Effector memory CD4-positive, alpha-beta T cell (primary cell): Measurements from ENCODE around the gene SHISA3.

Source experiments
- DNase-seq, 3 donors: peaks; one replicate each; pipeline ENCODE4 v3.0.0-alpha.2; 2020
- H3K27ac ChIP-seq: 2 replicates; pipeline ENCODE4 v1.7.0; 2013; ENCODE audit warnings: mild to moderate bottlenecking, low read length, moderate library complexity; ENCODE audit not compliant: insufficient read depth, poor library complexity, severe bottlenecking
- H3K27me3 ChIP-seq: replicated peaks from 2 replicates; pipeline ENCODE4 v1.7.0; 2013; ENCODE audit warnings: mild to moderate bottlenecking, low read length; ENCODE audit not compliant: insufficient read depth, control insufficient read depth, poor library complexity, severe bottlenecking
- H3K36me3 ChIP-seq: 2 replicates; pipeline ENCODE4 v1.7.0; 2013; ENCODE audit warnings: mild to moderate bottlenecking, low read length, moderate library complexity; ENCODE audit not compliant: control insufficient read depth, insufficient read depth
- H3K4me1 ChIP-seq: 2 replicates; pipeline ENCODE4 v1.7.0; 2013; ENCODE audit warnings: low read length, mild to moderate bottlenecking; ENCODE audit not compliant: control insufficient read depth, insufficient read depth, poor library complexity, severe bottlenecking
- H3K4me3 ChIP-seq: 2 replicates; pipeline ENCODE4 v1.7.0; 2013; ENCODE audit warnings: low read length, low read depth, mild to moderate bottlenecking; ENCODE audit not compliant: insufficient read depth, poor library complexity, severe bottlenecking
- H3K9me3 ChIP-seq: 2 replicates; pipeline ENCODE4 v1.7.0; 2013; ENCODE audit warnings: mild to moderate bottlenecking, low read length, moderate library complexity; ENCODE audit not compliant: control insufficient read depth

Gene SHISA3

GRCh38 chr4:42401171-42401570 is 3.9 kb downstream of the SHISA3 start:
- Histone ChIP-seq H3K9me3 (no peaks in the 10 kb centered on the region), H3K27me3 (peaks cover 14% of the 10 kb centered on the region), H3K4me3 (no peak overlapping the region), H3K36me3 (no peaks in the 10 kb centered on the region), H3K4me1 (peaks cover 17% of the 10 kb centered on the region), H3K27ac (no peak overlapping the region)
- no peak for DNase-seq

GRCh38 chr4:42404001-42404400 is 6.7 kb downstream of the SHISA3 start:
- no peak for DNase-seq
- Histone ChIP-seq H3K36me3 (no peaks in the 10 kb centered on the region), H3K4me3 (no peak overlapping the region)

GRCh38 chr4:42410446-42410845 is 13.2 kb downstream of the SHISA3 start:
- H3K4me3 ChIP-seq = no peak overlapping the region
- H3K36me3 ChIP-seq = peaks cover 26% of the 10 kb centered on the region
- H3K9me3 ChIP-seq = no peaks in the 10 kb centered on the region
- no peaks in the 10 kb centered on the region for H3K27me3 ChIP-seq
- no peak for DNase-seq
- no peak overlapping the region for H3K27ac ChIP-seq
- no peaks in the 10 kb centered on the region for H3K4me1 ChIP-seq

More at GRCh38 chr4:42404001-42404400, 6.7 kb downstream of the SHISA3 start:
- Histone ChIP-seq H3K27ac (no peak overlapping the region), H3K9me3 (no peaks in the 10 kb centered on the region), H3K27me3 (peaks cover 4% of the 10 kb centered on the region), H3K4me1 (peaks cover 3% of the 10 kb centered on the region)

DNA sequence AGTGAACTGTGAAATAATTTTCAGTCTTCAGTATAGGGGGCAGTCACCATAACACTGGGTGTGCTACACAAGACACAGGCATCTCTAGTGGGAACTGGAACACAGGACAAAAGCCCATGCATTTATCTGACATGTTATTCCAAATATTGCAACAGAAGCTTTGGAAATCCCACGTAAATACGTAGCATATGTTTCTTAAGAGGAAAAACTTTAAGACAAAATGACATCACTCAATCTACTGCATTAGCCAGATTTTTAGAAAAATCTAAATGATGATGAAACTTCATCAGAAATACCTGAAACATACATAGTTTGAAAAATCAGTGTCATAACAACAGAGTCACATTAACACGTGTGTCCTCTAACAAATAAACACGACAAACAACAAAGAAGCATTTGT is 14.5 kb downstream of the SHISA3 start:
- H3K9me3 ChIP-seq = no peaks in the 10 kb centered on the region
- no peaks in the 10 kb centered on the region for H3K27me3 ChIP-seq
- H3K4me1 ChIP-seq = no peaks in the 10 kb centered on the region
- H3K27ac ChIP-seq = no peak overlapping the region
- no peak for DNase-seq
- H3K4me3 ChIP-seq = no peak overlapping the region
- H3K36me3 ChIP-seq = peaks cover 26% of the 10 kb centered on the region

- Histone ChIP-seq H3K4me3 (no peak overlapping the region), H3K9me3 (no peaks in the 10 kb centered on the region), H3K27me3 (no peaks in the 10 kb centered on the region), H3K27ac (no peak overlapping the region), H3K4me1 (no peaks in the 10 kb centered on the region), H3K36me3 (peaks cover 26% of the 10 kb centered on the region)
- no peak for DNase-seq
Observed at GRCh38 chr4:42412251-42412650, 15.0 kb downstream of the SHISA3 start.

DNA sequence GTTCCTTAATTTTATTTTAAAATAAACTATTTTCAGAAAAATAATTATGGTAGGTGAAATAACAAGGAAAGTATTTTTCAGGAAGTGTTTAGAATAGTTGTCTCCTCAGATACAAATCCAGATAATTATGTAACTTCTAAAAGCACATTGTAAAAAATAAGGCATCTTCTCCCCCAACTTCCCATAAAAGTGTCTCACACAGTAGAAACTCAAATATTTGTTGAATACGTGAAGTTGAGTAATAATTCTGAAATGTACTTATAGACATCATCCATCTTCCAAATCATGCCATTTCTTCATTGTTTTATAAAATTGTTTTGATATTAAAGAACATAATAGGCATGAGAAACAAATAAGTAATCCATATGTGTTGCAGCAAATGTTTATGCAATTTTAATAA is 18.0 kb downstream of the SHISA3 start:
- Histone ChIP-seq H3K9me3 (no peaks in the 10 kb centered on the region), H3K4me1 (no peaks in the 10 kb centered on the region), H3K4me3 (no peak overlapping the region), H3K27ac (no peak overlapping the region), H3K36me3 (peaks cover 26% of the 10 kb centered on the region), H3K27me3 (no peaks in the 10 kb centered on the region)
- DNase-seq = no peak

DNA sequence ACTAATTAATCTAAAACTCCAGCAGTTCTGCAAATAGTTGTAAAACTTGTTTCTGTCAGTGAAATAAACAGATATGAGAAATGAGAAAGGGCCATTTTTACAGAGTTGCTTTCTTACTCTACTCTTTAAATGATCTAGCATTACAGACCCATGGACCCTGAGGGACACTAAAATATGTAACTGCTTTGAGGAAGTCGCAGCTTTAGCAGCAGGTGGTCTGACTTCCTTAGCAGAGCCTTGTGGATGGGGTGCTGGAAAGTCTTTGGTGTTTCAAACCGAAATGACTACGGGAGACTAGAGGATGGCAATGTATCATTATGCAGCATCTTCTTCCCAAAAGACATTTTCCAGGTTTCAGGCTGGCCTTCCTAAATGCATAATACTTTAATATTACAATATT is 18.7 kb downstream of the SHISA3 start:
- Histone ChIP-seq H3K27ac (no peak overlapping the region), H3K36me3 (peaks cover 22% of the 10 kb centered on the region), H3K4me1 (no peaks in the 10 kb centered on the region), H3K9me3 (no peaks in the 10 kb centered on the region), H3K27me3 (no peaks in the 10 kb centered on the region), H3K4me3 (no peak overlapping the region)
- no peak for DNase-seq

DNA sequence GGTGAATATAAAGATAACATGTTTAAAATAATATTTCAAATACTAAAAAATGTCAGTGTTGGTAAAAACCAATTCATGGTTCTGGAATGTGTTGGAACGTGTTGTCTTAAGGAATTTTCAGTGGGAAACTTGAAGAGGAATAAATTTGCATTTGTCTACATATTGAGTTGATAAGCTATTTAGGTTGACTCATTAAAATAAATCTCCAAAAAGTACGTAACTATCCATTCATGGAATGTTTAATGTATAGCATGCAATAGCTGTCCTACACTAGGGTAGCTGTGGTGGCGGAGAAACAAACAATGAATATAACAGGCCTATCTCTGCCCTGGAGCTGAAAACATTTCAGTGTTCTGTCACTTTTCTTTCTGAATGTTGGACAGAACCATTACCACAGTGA is 20.3 kb downstream of the SHISA3 start:
- Histone ChIP-seq H3K4me1 (no peaks in the 10 kb centered on the region), H3K36me3 (peaks cover 27% of the 10 kb centered on the region), H3K9me3 (no peaks in the 10 kb centered on the region), H3K27me3 (no peaks in the 10 kb centered on the region), H3K4me3 (no peak overlapping the region), H3K27ac (no peak overlapping the region)
- no peak for DNase-seq

DNA sequence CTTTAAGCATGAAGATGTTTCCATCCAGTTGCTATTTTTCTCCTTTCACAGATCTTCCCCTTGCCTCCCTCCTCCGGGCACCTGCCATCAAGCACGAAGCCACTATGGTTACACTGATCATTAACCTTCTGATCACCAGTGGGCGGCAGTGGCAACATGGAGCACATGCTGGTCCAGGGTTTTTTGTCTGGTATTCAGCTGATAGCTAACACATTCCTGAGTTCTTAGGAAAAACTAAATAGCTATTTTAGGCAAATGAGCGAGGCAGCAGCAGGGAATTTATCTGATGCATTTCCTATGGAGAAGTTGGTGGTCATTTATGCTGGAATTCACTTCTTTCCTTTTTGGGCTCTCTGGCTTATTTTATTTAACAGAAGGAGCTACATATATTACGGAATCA is 22.9 kb downstream of the SHISA3 start:
- Histone ChIP-seq H3K4me3 (no peak overlapping the region), H3K36me3 (peaks cover 14% of the 10 kb centered on the region), H3K27ac (no peak overlapping the region), H3K4me1 (no peaks in the 10 kb centered on the region), H3K9me3 (no peaks in the 10 kb centered on the region), H3K27me3 (no peaks in the 10 kb centered on the region)
- no peak for DNase-seq

DNA sequence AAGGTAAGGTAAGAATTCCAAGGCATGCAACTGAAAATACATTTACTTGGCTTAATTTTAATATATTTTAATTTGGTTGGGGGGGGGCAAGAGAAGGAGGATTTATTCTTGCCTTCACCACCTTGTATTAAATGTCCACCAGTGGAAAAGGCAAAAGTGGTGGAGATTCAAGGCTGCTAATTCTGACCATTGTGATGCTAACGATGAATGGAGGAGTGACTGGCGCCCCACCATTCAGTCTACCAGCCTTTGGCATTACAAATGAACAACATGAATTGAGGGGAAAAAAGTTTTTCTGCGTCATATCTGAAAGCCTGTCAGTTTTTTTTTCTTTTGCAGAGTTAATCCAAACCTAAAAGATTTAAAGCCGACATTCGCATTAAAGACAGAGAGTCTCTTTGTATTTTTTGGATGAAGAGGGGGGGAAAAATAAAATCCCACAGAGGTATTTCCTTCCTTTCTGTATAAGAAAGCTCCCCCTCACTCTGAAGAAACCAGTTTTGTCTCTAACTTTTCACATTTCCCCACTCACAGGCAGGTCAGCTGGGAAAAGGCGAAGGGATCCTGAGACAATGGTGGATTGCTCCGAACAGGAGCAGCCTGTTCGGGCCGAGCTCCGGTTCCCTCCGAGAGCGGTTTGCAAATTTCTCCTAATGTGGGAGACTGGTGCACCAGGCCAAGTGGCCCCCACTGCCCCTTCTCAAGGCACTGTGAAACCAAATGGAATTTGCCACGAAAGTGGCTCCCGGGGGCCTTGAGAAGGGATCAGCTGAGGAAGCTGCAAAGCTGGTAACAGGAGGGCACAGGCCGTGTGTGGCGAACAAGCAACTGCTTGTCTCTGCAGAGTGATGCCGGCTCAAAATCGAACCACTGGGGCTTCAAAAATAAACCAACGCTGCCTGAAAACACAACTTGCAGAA is 28.1 kb downstream of the SHISA3 start:
- Histone ChIP-seq H3K4me3 (no peak overlapping the region), H3K9me3 (no peaks in the 10 kb centered on the region), H3K27ac (no peak overlapping the region), H3K4me1 (no peaks in the 10 kb centered on the region), H3K27me3 (no peaks in the 10 kb centered on the region), H3K36me3 (peaks cover 17% of the 10 kb centered on the region)
- no peak for DNase-seq
